Measurements from ENCODE around the gene CD59.
"Not testable (repeated sequence)": the region's sequence is repeated elsewhere in the genome, so short reads cannot be mapped to it uniquely, and the experiment has no call there.

The CD59 gene

DNA sequence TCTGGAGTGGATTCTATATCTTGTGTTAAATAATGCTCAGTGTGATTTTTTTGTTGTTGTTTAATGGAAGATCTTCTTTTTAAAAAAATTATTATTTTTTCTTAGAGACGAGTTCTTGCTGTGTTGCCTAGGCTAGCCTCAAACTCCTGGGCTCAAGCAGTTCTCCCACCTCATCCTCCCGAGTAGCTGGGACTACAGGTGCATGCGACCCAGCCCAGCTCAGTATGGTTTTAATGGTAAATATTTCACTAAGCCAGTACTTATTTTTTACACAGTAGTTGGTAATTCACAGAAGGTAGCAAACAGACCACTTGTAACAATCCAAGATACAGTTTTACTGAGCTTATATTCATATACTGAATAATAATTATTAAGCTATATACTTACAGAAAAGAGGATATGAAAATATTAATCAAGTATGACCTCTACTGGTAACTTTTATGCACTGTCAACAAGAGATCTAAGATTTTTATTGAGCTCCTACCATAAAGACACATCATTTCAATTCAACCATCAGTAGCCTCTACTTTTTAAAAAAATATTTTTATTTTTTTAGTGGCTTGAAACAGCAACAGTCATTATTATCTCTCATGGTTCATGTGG lies 6.1 kb upstream of the CD59 start:
- peak; percentile 36 for DNase-seq (ENCODE audit: low spot score)

DNA sequence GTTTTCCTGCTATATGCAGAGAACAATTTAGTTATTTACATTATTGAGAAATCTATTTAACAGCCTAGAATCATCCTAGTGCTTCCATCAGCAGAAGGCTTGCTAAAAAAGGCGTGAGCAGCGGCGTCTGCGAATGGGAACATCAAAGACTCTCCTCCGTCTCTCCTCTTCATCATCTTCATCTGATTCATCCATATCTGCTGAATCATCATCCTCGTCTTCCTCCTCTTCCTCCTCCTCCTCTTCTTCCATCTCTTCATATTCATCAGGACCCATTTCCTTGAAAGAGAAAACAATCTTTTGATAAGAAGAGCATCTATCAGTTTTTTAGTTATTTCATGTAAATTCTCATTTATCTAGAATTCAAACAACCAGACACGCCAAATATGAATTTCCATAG lies 5.6 kb upstream of the CD59 start:
- DNase-seq (ENCODE audit: low spot score) = no peak

DNA sequence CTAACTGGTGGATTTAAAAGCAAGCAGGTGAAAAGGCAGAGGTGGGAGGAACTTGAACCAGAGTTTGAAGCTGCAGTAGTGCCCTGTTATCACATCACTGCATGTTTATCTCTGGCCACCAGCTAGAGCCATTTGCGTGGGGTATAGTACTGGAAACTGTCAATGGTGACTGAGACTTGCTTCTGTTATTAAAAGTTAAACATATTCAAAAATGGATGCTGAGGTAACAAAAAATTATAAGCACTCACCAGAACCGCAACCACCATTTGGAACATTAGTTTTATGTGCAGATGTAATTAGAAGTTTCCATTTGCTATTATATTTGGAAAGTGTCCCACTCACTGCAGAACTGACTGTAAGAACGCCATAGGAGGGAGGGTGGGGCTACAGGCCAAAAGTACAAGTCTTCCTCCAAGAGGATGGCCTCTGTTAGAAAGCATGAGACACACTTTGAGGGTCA lies 1.2 kb upstream of the CD59 start:
- no peak for DNase-seq (ENCODE audit: low spot score)

GRCh38 chr11:33735271-33736147 lies 714 bp downstream of the CD59 start:
- DNase-seq (ENCODE audit: low spot score) = peak; percentile 32

DNA sequence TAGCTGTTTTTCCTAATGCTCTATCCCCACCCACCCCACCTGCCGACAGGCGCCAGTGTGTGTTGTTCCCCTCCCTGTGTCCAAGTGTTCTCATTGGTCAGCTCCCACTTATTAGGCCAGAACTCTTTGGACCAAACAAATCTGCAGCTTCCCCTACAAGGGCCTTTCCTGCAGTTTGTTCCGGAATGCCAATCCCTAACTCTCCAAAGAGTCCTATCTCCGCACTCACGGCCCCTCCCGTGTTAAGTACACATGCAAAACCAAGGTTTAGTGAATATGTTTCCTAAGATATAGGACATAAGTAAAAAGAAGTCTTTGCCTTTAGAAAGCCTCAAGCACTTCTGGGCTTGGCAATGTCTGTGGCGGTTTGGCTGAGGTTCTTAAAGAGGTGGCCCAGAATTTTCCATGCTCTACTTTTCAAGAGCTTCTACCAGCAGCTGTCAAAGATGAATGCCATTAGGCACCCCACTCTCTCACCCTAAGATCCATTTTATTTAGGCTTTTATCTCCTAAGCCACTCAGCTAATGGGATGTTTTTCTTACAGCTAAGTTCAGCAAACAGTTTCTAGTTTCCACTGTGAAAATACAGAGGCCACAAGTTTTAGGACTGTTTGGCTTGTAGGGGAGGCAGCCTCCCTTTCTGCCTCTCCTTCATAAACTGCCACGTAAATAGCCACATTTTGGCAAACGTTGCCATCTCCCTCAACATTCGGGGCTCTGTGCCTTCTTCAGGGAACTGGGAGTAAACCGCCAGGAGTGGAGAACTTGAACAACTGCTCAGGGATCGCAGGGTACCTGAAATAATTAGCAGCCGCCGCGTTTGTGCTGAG lies 1.6 kb downstream of the CD59 start:
- no peak for DNase-seq (ENCODE audit: low spot score)

DNA sequence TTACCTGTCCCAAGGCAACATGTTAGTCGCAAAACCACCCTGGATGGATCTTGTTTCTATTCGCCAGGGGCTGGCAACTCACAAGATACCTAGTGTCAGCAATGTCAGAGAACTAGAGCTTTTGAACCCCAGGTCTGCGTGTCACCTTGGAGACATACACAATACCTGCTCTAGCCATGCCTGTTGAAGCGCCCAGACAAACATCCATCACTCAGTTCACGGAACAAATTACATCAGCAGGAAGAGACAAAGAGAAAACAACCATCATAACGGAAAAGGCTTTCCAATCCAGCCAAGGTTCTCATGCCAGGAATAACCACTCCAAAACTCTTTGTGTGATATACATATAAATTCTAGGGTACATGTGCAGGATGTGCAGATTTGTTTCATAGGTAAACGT lies 2.2 kb downstream of the CD59 start:
- DNase-seq (ENCODE audit: low spot score) = no peak

DNA sequence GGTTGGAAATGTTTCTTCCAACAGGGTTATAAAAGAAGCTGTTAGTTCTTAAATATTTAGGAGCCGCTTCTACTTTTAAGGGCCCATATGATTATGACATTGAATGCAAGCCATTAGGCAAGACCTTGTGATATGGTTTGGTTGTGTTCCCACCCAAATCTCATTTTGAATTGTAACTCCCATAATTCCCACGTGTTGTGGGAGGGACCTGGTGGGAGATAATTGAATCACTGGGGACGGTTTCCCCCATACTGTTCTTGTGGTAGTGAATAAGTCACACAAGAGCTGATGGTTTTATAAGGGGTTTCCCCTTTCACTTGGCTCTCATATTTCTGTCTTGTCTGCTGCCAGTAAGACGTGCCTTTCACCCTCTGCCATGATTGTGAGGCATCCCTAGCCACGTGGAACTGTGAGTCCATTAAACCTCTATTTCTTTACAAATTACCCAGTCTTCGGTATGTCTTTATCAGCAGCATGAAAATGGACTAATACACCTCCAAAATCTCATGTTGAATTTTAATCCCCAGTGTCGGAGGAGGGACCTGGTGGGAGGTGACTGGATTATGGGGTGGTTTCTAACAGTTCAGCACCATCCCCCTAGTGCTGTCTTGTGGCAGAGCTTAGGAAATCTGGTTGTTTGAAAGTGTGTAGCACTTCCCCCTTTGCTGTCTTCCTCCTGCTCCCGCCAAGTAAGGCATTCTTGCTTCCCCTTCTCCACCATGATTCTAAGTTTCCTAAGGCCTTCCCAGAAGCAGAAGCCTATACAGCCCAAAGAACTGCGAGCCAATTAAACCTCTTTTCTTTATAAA lies 4.3 kb downstream of the CD59 start:
- no peak for DNase-seq (ENCODE audit: low spot score)

GRCh38 chr11:33730716-33731115 lies 5.5 kb downstream of the CD59 start:
- DNase-seq (ENCODE audit: low spot score) = no peak

- not testable (repeated sequence) for DNase-seq (ENCODE audit: low spot score)
Observed at GRCh38 chr11:33729072-33729664, 7.1 kb downstream of the CD59 start.

DNA sequence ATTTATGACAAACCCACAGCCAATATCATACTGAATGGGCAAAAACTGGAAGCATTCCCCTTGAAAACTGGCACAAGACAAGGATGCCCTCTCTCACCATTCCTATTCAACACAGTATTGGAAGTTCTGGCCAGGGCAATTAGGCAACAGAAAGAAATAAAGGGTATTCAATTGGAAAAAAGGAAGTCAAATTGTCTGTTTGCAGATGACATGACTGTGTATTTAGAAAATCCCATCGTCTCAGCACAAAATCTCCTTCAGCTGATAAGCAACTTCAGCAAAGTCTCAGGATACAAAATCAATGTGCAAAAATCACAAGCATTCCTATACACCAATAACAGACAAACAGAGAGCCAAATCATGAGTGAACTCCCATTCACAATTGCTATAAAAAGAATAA lies 8.7 kb downstream of the CD59 start:
- not testable (repeated sequence) for DNase-seq (ENCODE audit: low spot score)

GRCh38 chr11:33725496-33725895 lies 10.7 kb downstream of the CD59 start:
- no peak for DNase-seq (ENCODE audit: low spot score)

- no peak for DNase-seq (ENCODE audit: low spot score)
Observed at GRCh38 chr11:33724644-33725035, 11.6 kb downstream of the CD59 start.

DNA sequence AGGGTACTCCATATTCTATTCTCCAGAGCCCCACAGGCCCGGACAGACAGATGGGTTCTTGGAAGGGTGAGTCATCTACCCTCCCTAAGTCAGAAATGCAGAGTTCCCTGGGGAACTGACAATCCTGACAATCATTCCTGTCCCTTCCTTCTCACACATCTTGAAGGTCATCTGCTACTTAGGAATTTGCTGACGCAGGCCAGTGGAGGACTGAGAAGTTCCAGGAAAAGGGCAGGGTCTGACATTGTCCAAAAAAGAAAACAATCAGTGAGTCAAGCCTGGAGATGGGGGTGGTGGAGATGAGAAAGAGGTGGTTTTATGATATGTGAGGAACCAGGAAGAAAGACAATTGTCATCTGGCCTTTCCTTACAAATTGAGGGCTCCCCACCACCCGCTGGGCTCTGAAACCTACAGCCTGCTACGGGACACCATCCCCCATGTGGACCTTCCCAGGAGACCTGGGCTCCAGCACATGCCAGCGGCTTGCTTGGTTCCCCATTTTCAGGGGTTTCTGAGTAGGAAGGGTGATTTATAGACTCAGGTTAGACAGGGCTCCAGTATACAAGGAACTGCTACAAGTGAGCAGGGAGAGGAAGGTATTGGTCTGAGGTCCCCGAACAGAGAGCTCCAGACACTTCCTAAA lies 12.9 kb downstream of the CD59 start:
- DNase-seq (ENCODE audit: low spot score) = peak; percentile 20

- DNase-seq (ENCODE audit: low spot score) = no peak
Observed at GRCh38 chr11:33722590-33723234, 13.5 kb downstream of the CD59 start.

GRCh38 chr11:33721984-33722383 lies 14.2 kb downstream of the CD59 start:
- no peak for DNase-seq (ENCODE audit: low spot score)

DNA sequence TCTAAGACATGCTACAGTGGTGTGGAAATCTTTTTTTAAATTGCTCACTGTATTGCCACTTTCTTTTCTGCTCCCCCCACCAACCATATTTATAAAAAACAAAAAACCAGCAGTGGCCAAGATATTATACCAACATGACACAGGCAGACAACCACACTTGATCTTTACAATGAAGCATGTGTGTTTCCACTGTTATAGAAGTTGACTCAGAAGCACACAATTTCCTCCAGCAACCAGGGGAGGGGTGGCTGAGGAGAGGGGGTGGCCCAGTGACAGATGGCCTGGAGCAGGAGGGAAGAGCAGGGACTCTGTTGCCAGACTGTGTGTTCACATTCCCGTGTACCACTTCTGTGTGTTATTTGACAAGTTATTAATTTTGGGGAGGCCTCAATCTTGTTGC lies 14.8 kb downstream of the CD59 start:
- DNase-seq (ENCODE audit: low spot score) = no peak

DNA sequence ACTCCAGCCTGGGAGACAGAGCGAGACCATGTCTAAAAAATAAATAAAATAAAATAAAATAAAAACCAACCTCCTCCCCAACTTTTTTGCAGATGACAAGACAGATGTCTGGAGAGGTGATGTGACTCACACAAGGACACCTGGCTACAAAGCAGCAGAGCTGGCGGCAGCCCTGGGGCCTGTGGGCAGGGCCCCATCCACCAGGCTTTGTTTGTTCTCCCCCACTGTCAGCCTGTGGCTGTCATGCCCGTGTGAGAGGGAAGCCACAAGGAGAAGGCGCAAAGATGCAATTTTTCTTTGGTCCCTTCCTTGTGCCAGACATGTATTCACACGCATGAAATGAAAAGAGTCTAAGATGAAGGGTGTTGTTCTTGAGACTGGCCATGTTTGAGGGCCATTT lies 16.6 kb downstream of the CD59 start:
- no peak for DNase-seq (ENCODE audit: low spot score)

DNA sequence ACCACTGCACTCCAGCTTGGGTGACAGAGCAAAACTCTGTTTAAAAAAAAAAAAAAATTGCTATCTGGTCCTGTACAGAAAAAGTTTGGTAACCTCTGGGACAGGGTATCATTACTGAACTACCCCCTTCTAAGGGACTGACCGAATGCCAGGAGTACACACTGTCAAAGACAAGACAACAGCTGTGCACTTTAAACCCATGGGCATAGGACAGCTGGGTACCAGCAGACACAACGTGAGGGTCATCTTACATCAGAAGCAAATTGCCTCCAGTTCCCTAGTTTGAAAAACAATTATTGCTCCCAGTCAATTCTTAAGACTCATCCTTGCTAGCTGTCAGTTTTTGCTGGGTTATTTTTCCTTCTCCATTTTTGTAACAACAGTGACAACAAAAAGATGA lies 17.8 kb downstream of the CD59 start:
- DNase-seq (ENCODE audit: low spot score) = no peak

DNA sequence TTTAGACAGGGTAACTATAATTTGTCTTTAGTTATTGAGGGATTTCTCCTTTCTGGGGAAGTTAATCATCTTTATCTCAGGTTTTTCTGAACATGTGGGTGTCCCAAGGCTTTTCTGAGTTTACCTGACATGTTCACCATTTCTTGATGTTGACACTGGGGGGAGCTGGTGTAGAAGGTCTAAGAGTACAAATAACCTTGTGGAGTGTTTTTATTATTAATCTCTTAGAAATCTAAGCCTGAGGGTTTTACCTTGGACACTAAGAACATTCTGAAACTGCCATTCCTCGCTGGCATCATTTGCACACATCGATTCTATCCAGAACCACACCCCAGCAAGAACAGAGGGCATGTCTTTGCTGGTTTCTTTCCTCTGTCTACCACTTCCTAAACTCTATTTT lies 20.0 kb downstream of the CD59 start:
- DNase-seq (ENCODE audit: low spot score) = no peak

DNA sequence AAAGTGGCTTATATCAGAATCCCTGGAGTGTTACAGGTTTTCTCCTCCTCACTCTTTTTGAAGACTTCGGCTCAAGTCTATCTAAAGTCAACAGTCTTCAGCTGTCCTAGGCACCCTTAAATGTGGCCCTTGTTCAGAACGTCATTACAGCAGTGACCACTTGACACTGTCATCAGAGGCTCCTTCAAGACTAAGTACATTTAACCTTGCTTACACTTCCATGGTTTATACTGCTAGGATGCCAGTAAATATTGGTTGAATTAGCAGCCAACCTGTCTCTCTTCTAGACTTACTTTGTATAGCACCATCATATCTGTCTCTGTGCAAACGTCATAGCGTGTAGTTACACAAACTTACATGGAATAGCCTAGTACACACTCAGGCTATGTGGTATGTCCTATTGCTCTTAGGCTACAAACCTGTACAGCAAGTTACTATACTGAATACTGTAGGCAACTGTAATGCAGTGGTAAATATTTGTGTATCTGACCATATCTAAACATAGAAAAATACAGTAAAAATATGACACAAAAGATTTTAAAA lies 22.3 kb downstream of the CD59 start:
- no peak for DNase-seq (ENCODE audit: low spot score)

Measured in LoVo (cell line).